Measurements from ENCODE around the gene KLHDC7B. TPM values are rescaled to one million over a fixed set of nuclear protein-coding genes. Genes with fewer than 3 reads are reported as not detected.

The KLHDC7B gene
- total RNA-seq, 2 experiments from 2014 or later, result 0.25 to 0.46 TPM

DNA sequence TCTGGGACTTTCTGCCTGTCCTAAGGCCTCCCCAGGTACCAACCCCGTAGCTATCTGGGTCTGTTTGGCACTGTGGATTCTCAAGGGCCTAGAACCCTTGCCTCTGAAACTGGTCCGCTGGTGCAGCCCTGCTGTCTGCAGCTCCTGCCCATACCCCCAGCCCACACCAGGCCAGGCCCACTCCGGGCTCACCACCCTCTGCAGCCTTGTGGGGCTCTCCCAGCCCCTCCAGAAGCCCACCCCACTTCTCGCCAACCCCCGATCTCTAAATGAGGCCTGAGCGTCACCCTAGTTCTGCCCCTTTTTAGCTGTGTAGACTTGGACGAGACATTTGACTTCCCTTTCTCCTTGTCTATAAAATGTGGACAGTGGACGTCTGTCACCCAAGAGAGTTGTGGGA lies 4.7 kb downstream of the KLHDC7B start:
- H3K27ac ChIP-seq (ENCODE audit: low read depth, low read length, poor library complexity, severe bottlenecking), result no peak overlapping the region
- no peak overlapping the region for H3K4me3 ChIP-seq (ENCODE audit: low read depth, low read length, poor library complexity, severe bottlenecking)
- no peaks in the 10 kb centered on the region for H3K9me2 ChIP-seq (ENCODE audit: insufficient read depth, low read length)
- TF ChIP-seq EZH2phosphoT487 (IDR thresholded peaks at IDR 0.05; ENCODE audit: borderline replicate concordance, low read depth, low read length), result no peak
- TF ChIP-seq, protein P1, sequence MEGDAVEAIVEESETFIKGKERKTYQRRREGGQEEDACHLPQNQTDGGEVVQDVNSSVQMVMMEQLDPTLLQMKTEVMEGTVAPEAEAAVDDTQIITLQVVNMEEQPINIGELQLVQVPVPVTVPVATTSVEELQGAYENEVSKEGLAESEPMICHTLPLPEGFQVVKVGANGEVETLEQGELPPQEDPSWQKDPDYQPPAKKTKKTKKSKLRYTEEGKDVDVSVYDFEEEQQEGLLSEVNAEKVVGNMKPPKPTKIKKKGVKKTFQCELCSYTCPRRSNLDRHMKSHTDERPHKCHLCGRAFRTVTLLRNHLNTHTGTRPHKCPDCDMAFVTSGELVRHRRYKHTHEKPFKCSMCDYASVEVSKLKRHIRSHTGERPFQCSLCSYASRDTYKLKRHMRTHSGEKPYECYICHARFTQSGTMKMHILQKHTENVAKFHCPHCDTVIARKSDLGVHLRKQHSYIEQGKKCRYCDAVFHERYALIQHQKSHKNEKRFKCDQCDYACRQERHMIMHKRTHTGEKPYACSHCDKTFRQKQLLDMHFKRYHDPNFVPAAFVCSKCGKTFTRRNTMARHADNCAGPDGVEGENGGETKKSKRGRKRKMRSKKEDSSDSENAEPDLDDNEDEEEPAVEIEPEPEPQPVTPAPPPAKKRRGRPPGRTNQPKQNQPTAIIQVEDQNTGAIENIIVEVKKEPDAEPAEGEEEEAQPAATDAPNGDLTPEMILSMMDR (conservative IDR thresholded peaks at IDR 0.05; ENCODE audit: low read length), result no peak
- H3K4me1 ChIP-seq (ENCODE audit: insufficient read depth, low read length, poor library complexity, severe bottlenecking), result peaks cover 19% of the 10 kb centered on the region
- no peak overlapping the region for H3K4me2 ChIP-seq (ENCODE audit: low read length)
- no TSS peak for BruUV-seq (replicated peaks)
- ChIA-PET POLR2A (no interaction called here), CTCF (ENCODE audit: unreplicated experiment) (no interaction called here)
- H2AFZ ChIP-seq (ENCODE audit: low read length), result no peak overlapping the region
- DNase-seq (ENCODE audit: low spot score), result no peak
- no peaks in the 10 kb centered on the region for H4K20me1 ChIP-seq (ENCODE audit: insufficient read depth, low read length)
- H3K36me3 ChIP-seq (ENCODE audit: insufficient read depth, low read length), result no peaks in the 10 kb centered on the region
- H3K79me2 ChIP-seq (ENCODE audit: insufficient read depth, low read depth, low read length), result no peaks in the 10 kb centered on the region
- intact Hi-C loops (cut with micrococcal nuclease; ENCODE audit: unreplicated experiment), result no loop called here
- no peaks in the 10 kb centered on the region for H3K9me3 ChIP-seq (ENCODE audit: low read length)

DNA sequence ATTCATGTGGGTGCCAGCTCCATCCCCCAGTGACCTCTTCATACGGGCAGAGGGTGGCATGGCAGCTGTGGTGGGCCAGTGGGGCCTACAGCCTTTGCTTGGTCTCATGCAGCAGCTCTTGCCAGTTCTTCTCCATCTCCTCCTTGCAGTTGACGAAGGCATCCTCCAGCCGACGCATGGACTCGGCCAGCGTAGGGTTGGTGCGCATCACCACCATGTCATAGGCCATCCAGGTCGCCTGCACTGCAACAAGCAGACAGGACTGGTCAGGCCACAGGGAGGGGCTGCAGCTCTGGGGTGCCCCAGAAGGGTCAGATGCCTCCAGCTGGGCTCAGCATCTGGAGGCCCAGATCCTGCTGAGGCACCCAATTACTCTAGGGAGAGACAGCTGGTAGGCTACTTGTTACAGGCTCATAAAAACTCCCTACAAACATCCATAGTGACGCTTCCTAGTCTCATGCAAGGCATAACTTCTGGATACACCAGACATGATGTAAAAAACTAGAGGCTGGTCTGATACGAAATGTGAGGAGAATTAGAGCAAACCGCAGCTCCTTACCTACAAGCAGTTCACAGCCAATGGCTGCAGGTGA lies 5.6 kb downstream of the KLHDC7B start:
- intact Hi-C loops (cut with micrococcal nuclease; ENCODE audit: unreplicated experiment), result no loop called here
- H3K36me3 ChIP-seq (ENCODE audit: insufficient read depth, low read length), result no peaks in the 10 kb centered on the region
- H3K4me1 ChIP-seq (ENCODE audit: insufficient read depth, low read length, poor library complexity, severe bottlenecking), result peaks cover 19% of the 10 kb centered on the region
- ChIA-PET POLR2A (no interaction called here), CTCF (ENCODE audit: unreplicated experiment) (no interaction called here)
- no peaks in the 10 kb centered on the region for H3K79me2 ChIP-seq (ENCODE audit: insufficient read depth, low read depth, low read length)
- no peaks in the 10 kb centered on the region for H4K20me1 ChIP-seq (ENCODE audit: insufficient read depth, low read length)
- DNase-seq (ENCODE audit: low spot score), result no peak
- no peak overlapping the region for H3K4me2 ChIP-seq (ENCODE audit: low read length)
- H3K27ac ChIP-seq (ENCODE audit: low read depth, low read length, poor library complexity, severe bottlenecking), result no peak overlapping the region
- no peaks in the 10 kb centered on the region for H3K9me3 ChIP-seq (ENCODE audit: low read length)
- H3K4me3 ChIP-seq (ENCODE audit: low read depth, low read length, poor library complexity, severe bottlenecking), result no peak overlapping the region
- BruUV-seq (replicated peaks), result no TSS peak
- H3K9me2 ChIP-seq (ENCODE audit: insufficient read depth, low read length), result no peaks in the 10 kb centered on the region
- H2AFZ ChIP-seq (ENCODE audit: low read length), result no peak overlapping the region
- TF ChIP-seq EZH2phosphoT487 (IDR thresholded peaks at IDR 0.05; ENCODE audit: borderline replicate concordance, low read depth, low read length), result no peak
- TF ChIP-seq, protein P1 (conservative IDR thresholded peaks at IDR 0.05; ENCODE audit: low read length), result no peak

DNA sequence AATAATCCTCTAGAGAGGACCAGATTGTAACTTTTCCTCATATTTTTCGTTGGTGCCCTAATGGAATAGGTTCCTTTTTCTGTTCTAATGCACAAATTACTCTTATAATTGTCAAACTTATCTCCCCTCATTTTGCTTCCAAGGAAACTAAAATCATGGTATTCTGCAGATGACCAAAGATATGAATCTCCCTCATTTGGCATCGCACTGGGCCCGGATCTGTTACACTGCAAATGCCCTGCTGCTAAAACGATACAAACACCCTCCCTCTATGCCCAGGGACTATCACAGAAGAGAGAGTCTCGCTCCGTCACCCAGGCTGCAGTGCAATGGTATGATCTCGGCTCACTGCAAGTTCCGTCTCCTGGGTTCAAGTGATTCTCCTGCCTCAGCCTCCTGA lies 7.6 kb downstream of the KLHDC7B start:
- no TSS peak for BruUV-seq (replicated peaks)
- Histone ChIP-seq H3K9me3 (ENCODE audit: low read length) (no peaks in the 10 kb centered on the region), H3K4me3 (ENCODE audit: low read depth, low read length, poor library complexity, severe bottlenecking) (no peak overlapping the region), H4K20me1 (ENCODE audit: insufficient read depth, low read length) (no peaks in the 10 kb centered on the region), H3K4me1 (ENCODE audit: insufficient read depth, low read length, poor library complexity, severe bottlenecking) (peaks cover 11% of the 10 kb centered on the region), H3K9me2 (ENCODE audit: insufficient read depth, low read length) (no peaks in the 10 kb centered on the region), H3K36me3 (ENCODE audit: insufficient read depth, low read length) (no peaks in the 10 kb centered on the region), H3K4me2 (ENCODE audit: low read length) (no peak overlapping the region), H2AFZ (ENCODE audit: low read length) (no peak overlapping the region), H3K27ac (ENCODE audit: low read depth, low read length, poor library complexity, severe bottlenecking) (no peak overlapping the region), H3K79me2 (ENCODE audit: insufficient read depth, low read depth, low read length) (no peaks in the 10 kb centered on the region)
- TF ChIP-seq, protein P1 (conservative IDR thresholded peaks at IDR 0.05; ENCODE audit: low read length), result no peak
- TF ChIP-seq EZH2phosphoT487 (IDR thresholded peaks at IDR 0.05; ENCODE audit: borderline replicate concordance, low read depth, low read length), result no peak
- intact Hi-C loops (cut with micrococcal nuclease; ENCODE audit: unreplicated experiment), result no loop called here
- ChIA-PET POLR2A (no interaction called here), CTCF (ENCODE audit: unreplicated experiment) (no interaction called here)
- no peak for DNase-seq (ENCODE audit: low spot score)
